NCI-H774 (cell line): ENCODE measurements around the gene STAG3.
"Not testable (repeated sequence)": the region's sequence is repeated elsewhere in the genome, so short reads cannot be mapped to it uniquely, and the experiment has no call there.

Experiments used
- DNase-seq: peaks from one replicate; lab custom pipeline; 2025; lab: John Stamatoyannopoulos, UW

The STAG3 gene

GRCh38 chr7:100212631-100213286 is 35.0 kb downstream of the STAG3 start:
- no peak for DNase-seq

DNA sequence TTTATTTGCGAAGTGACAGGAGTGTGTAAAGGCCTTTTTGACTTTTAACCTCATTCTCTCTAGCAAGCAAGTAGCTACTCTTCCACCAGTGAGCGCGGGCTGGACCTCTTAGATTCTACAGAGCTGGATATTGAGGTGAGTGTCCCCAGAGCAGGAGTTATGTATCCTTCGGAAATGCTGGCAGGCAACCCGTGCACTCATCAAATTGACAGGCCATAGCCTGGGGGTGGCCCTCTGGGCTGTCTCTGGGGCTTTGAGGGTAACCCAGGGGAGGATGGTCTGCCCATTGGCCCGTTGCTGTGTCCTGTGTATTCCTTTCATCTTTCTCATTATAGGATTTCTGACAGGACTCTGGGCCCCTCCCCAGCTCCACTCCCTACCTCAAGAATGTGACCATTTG is 36.0 kb downstream of the STAG3 start:
- no peak for DNase-seq

DNA sequence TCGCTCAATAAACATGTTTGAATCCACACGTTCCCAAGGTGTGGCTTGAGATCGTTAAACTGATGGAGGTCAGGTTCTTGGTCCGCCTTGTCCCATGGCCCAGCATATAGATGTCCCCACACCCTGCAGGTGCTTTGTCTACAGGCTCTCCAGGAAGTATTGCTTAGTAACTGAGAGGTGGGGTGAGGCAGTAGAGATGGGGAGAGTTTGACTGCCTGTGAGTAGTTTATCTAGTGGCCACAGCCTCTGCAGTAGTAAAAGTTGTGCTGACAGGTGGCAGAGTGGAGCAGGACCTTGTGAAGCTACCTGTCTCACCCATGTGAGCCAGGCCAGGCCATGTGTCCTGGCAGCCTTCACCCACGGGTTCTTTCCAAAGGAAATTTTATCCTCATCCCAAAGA is 36.6 kb downstream of the STAG3 start:
- DNase-seq = not testable (repeated sequence)

DNA sequence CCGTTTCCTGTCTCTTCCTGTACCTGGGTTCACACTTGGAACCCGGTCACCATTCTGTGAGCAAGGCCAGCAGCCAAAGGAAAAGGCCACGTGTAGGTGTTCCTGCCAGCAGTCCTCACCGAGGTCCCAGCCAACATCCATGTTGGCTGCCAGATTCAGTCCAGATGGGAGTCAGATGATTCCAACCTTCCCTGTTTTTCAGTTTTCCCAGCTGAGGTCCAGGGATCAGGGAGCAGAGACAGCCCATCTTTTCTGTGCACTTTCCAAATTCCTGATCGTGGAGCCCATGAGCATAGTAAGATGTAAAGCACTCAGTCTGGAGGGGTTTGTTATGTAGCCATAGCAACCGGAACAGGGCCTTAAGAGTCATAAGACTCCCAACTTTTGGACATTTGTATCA is 38.2 kb downstream of the STAG3 start:
- DNase-seq = no peak

DNA sequence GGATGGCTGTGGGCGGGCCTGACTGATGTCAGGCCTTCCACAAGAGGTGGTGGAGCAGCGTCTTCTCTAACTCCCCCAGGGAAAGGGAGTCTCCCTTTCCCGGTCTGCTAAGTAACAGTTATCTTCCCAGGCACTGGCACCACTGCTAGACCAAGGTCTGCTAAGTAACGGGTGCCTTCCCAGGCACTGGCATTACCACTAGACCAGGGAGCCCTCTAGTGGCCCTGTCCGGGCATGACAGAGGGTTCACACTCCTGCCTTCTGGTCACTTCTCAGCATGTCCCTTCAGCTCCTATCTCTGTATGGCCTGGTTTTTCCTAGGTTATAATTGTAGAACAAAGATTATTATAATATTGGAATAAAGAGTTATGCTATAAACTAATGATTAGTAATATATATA is 40.2 kb downstream of the STAG3 start:
- DNase-seq = peak; percentile 33

- no peak for DNase-seq
Observed at GRCh38 chr7:100219271-100219737, 41.6 kb downstream of the STAG3 start.

GRCh38 chr7:100219801-100220585 is 42.3 kb downstream of the STAG3 start, which contains the start of gene PVRIG:
PVRIG (plus strand) TSS chr7:100219949; CDS start chr7:100219971, 22 bp downstream.
- not testable (repeated sequence) for DNase-seq

- no peak for DNase-seq
Observed at GRCh38 chr7:100220586-100221230, 43.0 kb downstream of the STAG3 start.

GRCh38 chr7:100221231-100221718 is 43.6 kb downstream of the STAG3 start:
- no peak for DNase-seq

DNA sequence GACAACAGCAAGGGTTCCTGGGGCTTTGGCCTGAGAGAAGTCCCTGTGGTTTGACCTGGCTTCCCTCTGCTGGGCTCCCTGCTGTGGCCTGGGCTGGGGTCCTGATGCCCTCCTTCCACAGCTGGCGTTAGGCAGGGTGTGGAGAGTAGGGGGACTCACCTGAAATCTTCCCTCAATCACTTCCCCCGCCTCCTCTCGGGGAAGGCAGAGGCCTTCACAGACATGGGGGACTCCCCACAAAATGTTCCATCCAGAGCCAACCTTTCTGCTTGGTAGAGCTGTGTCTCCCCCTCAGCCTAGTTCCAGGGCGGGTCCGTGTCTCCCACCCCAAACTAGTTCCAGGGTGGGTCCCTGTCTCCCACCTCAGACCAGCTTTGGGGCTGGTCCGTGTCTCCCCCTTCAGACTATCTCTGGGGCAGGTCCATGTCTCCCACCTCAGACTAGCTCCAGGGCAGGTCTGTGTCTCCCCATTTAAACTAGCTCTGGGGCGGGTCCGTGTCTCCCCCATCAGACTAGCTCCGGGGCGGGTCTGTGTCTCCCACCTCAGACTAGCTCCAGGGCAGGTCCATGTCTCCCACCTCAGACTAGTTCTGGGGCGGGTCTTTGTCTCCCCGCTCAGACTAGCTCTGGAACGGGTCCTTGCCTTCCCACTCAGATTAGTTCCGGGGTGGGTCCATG is 44.2 kb downstream of the STAG3 start:
- DNase-seq = no peak

DNA sequence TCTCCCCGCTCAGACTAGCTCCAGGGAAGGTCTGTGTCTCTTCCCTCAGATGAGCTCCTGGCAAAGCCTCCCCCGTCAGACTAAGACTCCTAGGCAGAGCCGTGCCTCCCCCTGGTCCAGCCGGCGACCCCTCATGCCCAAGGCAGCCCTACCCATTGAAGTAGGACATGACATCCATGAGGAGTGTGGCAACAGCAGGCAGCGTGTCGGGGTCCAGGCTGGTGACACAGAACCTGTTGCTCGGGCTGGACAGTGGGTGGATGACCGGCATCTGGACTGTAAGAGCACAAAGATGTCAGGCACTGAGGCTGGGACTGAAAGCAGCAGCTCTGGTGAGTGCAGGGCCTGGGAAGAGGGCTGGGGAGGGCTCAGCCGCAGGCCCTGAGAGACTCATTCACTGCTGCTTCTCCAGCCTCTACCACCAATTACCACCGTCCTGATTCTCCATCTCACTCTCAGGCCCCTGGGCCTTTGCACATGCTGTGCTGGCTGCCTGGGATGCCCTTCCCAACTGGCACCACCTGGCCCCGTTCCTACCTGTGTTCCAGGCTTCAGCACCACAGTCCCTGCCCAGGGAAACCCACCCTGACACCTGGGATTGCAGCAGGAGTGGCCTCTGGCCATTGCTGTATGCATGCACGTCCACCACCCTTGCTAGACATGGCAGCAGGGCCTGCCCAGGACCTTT is 44.9 kb downstream of the STAG3 start:
- no peak for DNase-seq

GRCh38 chr7:100223376-100223927 is 45.7 kb downstream of the STAG3 start:
- not testable (repeated sequence) for DNase-seq

GRCh38 chr7:100224891-100225290 is 47.2 kb downstream of the STAG3 start:
- DNase-seq = not testable (repeated sequence)

DNA sequence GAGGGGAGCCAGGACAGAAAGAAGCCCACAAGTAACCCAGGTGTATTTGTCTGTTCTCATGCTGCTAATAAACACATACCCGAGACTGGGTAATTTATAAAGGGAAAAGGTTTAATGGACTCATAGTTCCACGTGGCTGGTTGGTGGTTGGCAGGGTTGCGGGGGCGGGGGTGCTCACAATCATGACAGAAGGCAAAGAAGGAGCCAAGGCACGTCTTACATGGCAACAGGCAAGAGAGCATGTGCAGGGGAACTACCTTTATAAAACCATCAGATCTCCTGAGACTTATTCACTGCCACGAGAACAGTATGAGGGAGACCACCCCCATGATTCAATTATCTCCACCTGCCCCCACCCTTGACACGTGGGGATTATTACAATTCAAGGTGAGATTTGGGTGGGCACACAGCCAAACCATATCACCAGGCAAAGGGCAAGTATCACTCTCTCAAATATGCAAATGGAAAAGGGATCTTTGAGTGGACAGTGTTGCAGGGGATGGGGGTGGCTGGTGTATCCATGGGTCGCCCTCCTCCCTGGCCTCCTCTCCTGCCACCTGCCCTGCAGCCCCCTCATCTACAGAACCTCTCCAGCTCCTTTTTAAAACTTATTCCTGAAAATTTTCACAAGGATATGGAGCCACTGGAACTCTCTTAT is 57.1 kb downstream of the STAG3 start:
- DNase-seq = not testable (repeated sequence)

DNA sequence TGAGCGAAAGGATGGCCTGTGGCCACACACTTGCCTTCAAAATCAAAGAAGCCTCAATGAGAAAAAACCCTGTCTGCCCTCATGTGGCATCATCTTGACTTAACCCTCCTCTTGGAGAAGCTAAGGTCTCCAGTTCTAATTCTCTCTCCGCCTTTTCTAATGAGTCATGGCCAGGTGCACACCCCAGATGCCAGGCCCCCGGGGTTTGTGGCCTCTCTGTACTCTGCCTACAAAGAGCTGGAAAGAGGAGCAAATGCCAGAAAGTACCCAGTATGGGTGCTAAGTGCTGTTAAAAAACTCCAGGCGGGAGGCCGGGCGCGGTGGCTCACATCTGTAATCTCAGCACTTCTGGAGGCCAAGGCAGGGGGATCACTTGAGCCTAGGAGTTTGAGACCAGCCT is 62.3 kb downstream of the STAG3 start:
- DNase-seq = not testable (repeated sequence)

GRCh38 chr7:100243385-100243784 is 65.7 kb downstream of the STAG3 start:
- DNase-seq = not testable (repeated sequence)

DNA sequence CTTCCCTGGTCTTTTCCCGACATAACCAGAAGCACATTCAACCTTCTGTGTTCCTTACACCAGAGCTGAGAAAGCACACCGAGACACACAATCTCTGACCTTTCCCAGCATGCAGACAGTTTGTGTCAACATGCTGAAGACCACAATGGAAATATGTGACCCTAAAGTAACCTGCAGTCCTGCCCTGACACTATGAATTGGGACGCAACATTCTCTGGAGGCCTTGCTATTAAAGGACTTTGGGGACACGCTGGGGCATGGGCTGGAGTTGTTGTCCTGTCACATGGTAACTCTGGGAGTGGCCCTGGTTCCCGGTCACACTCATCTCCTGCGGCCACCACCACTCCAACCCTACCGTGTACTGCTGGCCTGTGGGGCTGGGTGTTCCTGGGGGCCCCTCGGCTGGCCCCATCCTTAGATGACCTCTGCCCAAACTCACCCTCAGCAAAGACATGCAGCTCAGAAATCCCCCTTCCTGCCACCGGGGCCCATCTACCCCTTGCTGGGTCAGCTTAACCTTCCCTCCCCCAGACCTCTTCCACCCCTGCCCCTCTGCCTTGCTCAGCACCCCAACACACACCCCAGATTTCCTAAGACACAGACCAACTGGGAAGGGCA is 67.4 kb downstream of the STAG3 start:
- not testable (repeated sequence) for DNase-seq

DNA sequence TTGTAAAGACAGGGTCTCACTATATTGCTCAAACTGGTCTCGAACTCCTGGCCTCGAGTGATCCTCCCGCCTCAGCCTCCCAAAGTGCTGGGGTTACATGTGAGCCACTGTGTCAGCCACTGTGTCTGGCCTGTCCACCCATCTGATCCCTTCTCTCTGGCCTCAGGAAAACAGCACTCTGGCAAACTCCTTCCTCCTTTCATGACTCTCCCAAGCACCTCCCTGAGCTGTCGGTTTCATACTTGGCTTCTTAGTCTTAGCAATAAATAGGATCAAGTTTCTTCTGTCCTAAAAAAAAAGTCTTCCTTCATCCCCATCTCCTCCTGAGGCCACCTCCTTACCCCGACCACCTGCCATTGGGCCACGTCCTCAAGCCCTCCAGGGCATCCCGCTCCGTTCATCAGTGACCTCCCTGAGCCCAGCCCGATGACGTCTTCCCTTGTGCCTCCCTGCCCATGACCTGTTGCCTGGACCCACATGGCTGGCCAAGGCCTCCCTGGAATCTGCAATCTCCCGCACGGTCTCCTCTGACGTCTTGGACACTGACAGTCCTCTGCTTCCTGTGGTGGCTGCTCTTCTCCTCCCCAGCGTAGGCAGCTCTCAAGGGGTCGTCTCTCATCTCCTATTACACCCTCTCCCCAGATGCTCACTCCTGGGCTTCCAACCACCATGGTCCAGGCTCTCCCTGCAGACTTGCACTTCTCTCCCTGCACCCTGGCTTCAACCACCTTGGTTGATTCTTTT is 68.6 kb downstream of the STAG3 start:
- DNase-seq = not testable (repeated sequence)

GRCh38 chr7:100246865-100247137 is 69.1 kb downstream of the STAG3 start:
- DNase-seq = not testable (repeated sequence)
